NCI-H2227 (cell line): ENCODE results near the gene AGBL4.

Experiments
- DNase-seq: peaks from one replicate; lab custom pipeline; 2025; ENCODE audit not compliant: unreplicated experiment; lab: John Stamatoyannopoulos, UW

The AGBL4 gene

GRCh38 chr1:48851638-48852037, 1172.1 kb downstream of the AGBL4 start:
- no peak for DNase-seq

GRCh38 chr1:48848035-48848434, 1175.7 kb downstream of the AGBL4 start:
- DNase-seq = no peak

GRCh38 chr1:48846441-48846840, 1177.3 kb downstream of the AGBL4 start:
- no peak for DNase-seq

- no peak for DNase-seq
These were observed 1179.6 kb downstream of the AGBL4 start for GRCh38 chr1:48844187-48844586.

- DNase-seq = no peak
These were observed 1181.8 kb downstream of the AGBL4 start for GRCh38 chr1:48841966-48842365.

GRCh38 chr1:48841461-48841860, 1182.3 kb downstream of the AGBL4 start:
- DNase-seq = no peak

GRCh38 chr1:48831120-48831978, 1192.4 kb downstream of the AGBL4 start:
- no peak for DNase-seq

GRCh38 chr1:48830715-48831114, 1193.0 kb downstream of the AGBL4 start:
- DNase-seq = no peak

GRCh38 chr1:48829446-48829845, 1194.3 kb downstream of the AGBL4 start:
- no peak for DNase-seq

GRCh38 chr1:48823168-48823567, 1200.6 kb downstream of the AGBL4 start:
- peak; percentile 23 for DNase-seq

GRCh38 chr1:48820491-48820890, 1203.3 kb downstream of the AGBL4 start:
- no peak for DNase-seq

GRCh38 chr1:48817505-48818114, 1206.1 kb downstream of the AGBL4 start:
- DNase-seq = peak; percentile 55

GRCh38 chr1:48810740-48811139, 1213.0 kb downstream of the AGBL4 start:
- DNase-seq = no peak

- DNase-seq = no peak
These were observed 1215.3 kb downstream of the AGBL4 start for GRCh38 chr1:48808496-48808895.

GRCh38 chr1:48807554-48808260, 1216.0 kb downstream of the AGBL4 start:
- no peak for DNase-seq

GRCh38 chr1:48803474-48803873, 1220.3 kb downstream of the AGBL4 start:
- no peak for DNase-seq

- DNase-seq = no peak
These were observed 1228.9 kb downstream of the AGBL4 start for GRCh38 chr1:48794816-48795215.

GRCh38 chr1:48793863-48794262, 1229.9 kb downstream of the AGBL4 start:
- no peak for DNase-seq

GRCh38 chr1:48792961-48793360, 1230.8 kb downstream of the AGBL4 start:
- no peak for DNase-seq

- no peak for DNase-seq
These were observed 1233.4 kb downstream of the AGBL4 start for GRCh38 chr1:48790397-48790796.

- no peak for DNase-seq
These were observed 1233.9 kb downstream of the AGBL4 start for GRCh38 chr1:48789903-48790302.

GRCh38 chr1:48785869-48786268, 1237.9 kb downstream of the AGBL4 start:
- no peak for DNase-seq
